KMS-11 (cell line): ENCODE measurements around the gene C5AR1.
"Not testable (repeated sequence)": the region's sequence is repeated elsewhere in the genome, so short reads cannot be mapped to it uniquely, and the experiment has no call there.

Experiments used
- H2AFZ ChIP-seq: fragments of 200-600 bp; sonication (generic); 2 replicates; pipeline ENCODE4 v1.6.1; 2016; ENCODE audit warnings: antibody characterized with exemption, mixed run types, low read depth
- H3K27ac ChIP-seq: fragments of 200-600 bp; sonication (generic); 2 replicates; pipeline ENCODE4 v1.6.1; 2016; ENCODE audit warnings: mild to moderate bottlenecking, mixed run types
- H3K27me3 ChIP-seq: fragments of 200-600 bp; sonication (generic); 2 replicates; pipeline ENCODE4 v1.6.1; 2017; ENCODE audit warnings: mild to moderate bottlenecking, low read depth, mixed run types, moderate library complexity; ENCODE audit not compliant: insufficient read depth
- H3K36me3 ChIP-seq: fragments of 200-600 bp; sonication (generic); 2 replicates; pipeline ENCODE4 v1.6.1; 2017; ENCODE audit warnings: mild to moderate bottlenecking, mixed run types; ENCODE audit not compliant: insufficient read depth
- H3K4me1 ChIP-seq: fragments of 200-600 bp; sonication (generic); 2 replicates; pipeline ENCODE4 v1.6.1; 2016; ENCODE audit warnings: mild to moderate bottlenecking, low read depth, mixed run types; ENCODE audit not compliant: poor library complexity, severe bottlenecking
- H3K4me2 ChIP-seq: fragments of 200-600 bp; sonication (generic); 2 replicates; pipeline ENCODE4 v1.7.0; 2016; ENCODE audit warnings: mild to moderate bottlenecking, mixed run types
- H3K4me3 ChIP-seq: fragments of 200-600 bp; sonication (generic); IDR thresholded peaks from 2 replicates; pipeline ENCODE4 v1.6.1; 2017; ENCODE audit warnings: low read depth, low read length, mixed read lengths; ENCODE audit not compliant: insufficient read depth
- H3K79me2 ChIP-seq: fragments of 200-600 bp; sonication (generic); 2 replicates; pipeline ENCODE4 v1.6.1; 2016; ENCODE audit warnings: low read depth, mixed run types; ENCODE audit not compliant: insufficient read depth
- H3K9ac ChIP-seq: fragments of 200-600 bp; sonication (generic); 2 replicates; pipeline ENCODE4 v1.6.1; 2016; ENCODE audit warnings: mild to moderate bottlenecking, mixed run types
- H4K20me1 ChIP-seq: fragments of 200-600 bp; sonication (generic); 2 replicates; pipeline ENCODE4 v1.6.1; 2016; ENCODE audit warnings: mild to moderate bottlenecking, mixed run types; ENCODE audit not compliant: insufficient read depth
- TF ChIP-seq, protein P1 (sequence below): fragments of 200-600 bp; sonication (generic); conservative IDR thresholded peaks from 2 replicates; pipeline ENCODE4 v1.6.1; 2017; ENCODE audit warnings: low read depth, mild to moderate bottlenecking, antibody characterized with exemption, low read length, moderate library complexity, mixed read lengths

C5AR1 gene

DNA sequence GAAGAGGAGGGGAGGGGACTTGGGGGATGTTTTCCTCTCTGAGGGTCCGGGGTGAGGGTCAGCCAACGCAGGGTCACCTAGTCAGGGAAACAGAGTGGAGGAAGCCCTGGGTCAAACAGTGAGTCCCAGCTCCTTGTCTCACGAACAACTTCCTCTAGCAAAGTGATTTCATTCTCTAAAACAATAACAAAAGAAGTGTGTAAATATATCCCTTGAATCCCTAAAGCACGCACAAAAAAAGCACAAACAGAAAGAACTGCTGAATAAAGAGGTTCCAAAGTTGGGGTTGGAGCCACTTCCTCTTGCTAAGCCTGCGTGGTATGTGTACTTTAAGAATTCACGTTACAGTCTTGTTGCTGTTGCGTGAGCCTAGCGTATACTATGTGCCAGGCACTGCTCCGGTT is 20.8 kb downstream of the C5AR1 start:
- no peaks in the 10 kb centered on the region for H4K20me1 ChIP-seq
- no peak overlapping the region for H3K27ac ChIP-seq
- peaks cover 48% of the 10 kb centered on the region for H3K27me3 ChIP-seq
- no peak overlapping the region for H3K9ac ChIP-seq
- no peaks in the 10 kb centered on the region for H3K79me2 ChIP-seq
- H3K4me1 ChIP-seq, result no peaks in the 10 kb centered on the region
- no peak overlapping the region for H3K4me3 ChIP-seq
- H3K36me3 ChIP-seq, result no peaks in the 10 kb centered on the region
- TF ChIP-seq, protein P1, sequence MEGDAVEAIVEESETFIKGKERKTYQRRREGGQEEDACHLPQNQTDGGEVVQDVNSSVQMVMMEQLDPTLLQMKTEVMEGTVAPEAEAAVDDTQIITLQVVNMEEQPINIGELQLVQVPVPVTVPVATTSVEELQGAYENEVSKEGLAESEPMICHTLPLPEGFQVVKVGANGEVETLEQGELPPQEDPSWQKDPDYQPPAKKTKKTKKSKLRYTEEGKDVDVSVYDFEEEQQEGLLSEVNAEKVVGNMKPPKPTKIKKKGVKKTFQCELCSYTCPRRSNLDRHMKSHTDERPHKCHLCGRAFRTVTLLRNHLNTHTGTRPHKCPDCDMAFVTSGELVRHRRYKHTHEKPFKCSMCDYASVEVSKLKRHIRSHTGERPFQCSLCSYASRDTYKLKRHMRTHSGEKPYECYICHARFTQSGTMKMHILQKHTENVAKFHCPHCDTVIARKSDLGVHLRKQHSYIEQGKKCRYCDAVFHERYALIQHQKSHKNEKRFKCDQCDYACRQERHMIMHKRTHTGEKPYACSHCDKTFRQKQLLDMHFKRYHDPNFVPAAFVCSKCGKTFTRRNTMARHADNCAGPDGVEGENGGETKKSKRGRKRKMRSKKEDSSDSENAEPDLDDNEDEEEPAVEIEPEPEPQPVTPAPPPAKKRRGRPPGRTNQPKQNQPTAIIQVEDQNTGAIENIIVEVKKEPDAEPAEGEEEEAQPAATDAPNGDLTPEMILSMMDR, result no peak
- no peak overlapping the region for H2AFZ ChIP-seq
- H3K4me2 ChIP-seq, result no peak overlapping the region

DNA sequence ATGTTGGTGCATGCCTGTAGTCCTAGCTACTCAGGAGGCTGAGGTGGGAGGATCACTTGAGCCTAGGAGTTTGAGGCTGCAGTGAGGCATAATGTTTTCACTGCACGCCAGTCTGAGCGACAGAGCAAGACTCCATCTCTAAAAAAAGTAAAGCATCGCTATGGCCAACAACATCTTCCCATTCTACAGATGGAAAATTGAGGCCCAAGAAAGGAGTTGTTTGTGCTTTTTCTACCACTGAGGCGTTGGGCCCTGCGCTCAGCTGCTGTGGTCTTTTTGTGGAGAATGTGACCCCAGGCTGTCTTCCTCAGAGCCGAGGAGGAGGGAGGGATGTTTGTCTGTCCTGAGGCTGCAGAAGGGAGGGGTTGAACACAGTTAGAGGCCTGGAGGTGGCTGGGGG is 21.8 kb downstream of the C5AR1 start:
- Histone ChIP-seq H3K27ac (no peak overlapping the region), H3K9ac (no peak overlapping the region), H4K20me1 (no peaks in the 10 kb centered on the region), H3K79me2 (no peaks in the 10 kb centered on the region), H3K4me1 (no peaks in the 10 kb centered on the region), H3K4me2 (no peak overlapping the region), H3K36me3 (no peaks in the 10 kb centered on the region), H3K4me3 (no peak overlapping the region), H2AFZ (no peak overlapping the region), H3K27me3 (peaks cover 43% of the 10 kb centered on the region)
- TF ChIP-seq, protein P1, result no peak

DNA sequence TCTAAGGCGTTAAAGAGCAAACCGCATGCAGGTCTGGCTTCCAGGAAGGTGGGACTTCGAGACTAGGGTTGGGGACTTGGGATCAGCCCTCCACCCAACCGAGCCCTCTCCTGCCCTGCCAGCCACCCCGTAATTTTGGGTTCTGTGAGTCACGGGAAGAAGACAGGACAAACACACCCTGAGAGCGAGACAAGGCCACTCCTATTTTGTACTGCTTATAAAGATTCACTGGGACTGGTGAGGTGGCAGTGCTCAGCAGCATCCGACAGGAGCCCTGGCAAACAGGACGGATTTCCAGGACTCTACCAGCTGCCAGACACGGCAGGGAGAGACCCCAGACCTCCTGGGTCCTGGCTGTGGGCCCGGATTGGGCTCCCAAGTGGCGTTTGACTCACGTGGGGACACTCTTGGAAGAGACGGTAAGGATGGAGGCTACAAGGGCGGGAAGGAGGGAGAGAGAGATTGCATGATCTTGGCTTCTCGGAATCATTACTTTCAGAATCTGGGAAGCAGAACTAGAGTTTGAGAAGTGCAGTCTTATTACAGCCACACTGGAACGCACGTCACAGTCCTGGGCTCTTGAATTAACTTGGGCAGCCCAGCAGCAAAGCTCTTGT is 22.4 kb downstream of the C5AR1 start, which contains the start of gene C5AR2:
Gene C5AR2 (plus strand): TSS at position 245 of the 617 bp plus-strand sequence. CDS start 8,625 bp downstream, outside the sequence.
- H4K20me1 ChIP-seq, result no peaks in the 10 kb centered on the region
- no peak within 1 kb of the TSS for H3K9ac ChIP-seq
- peaks cover 42% of the 10 kb centered on the region for H3K27me3 ChIP-seq
- H3K4me2 ChIP-seq, result no peak within 1 kb of the TSS
- H3K4me1 ChIP-seq, result no peaks in the 10 kb centered on the region
- no peaks in the 10 kb centered on the region for H3K79me2 ChIP-seq
- no peaks in the 10 kb centered on the region for H3K36me3 ChIP-seq
- H2AFZ ChIP-seq, result no peak within 1 kb of the TSS; the same call in 1 of the 2 replicates
- TF ChIP-seq, protein P1, result no peak
- H3K4me3 ChIP-seq, result no peak within 1 kb of the TSS
- H3K27ac ChIP-seq, result no peak within 1 kb of the TSS

DNA sequence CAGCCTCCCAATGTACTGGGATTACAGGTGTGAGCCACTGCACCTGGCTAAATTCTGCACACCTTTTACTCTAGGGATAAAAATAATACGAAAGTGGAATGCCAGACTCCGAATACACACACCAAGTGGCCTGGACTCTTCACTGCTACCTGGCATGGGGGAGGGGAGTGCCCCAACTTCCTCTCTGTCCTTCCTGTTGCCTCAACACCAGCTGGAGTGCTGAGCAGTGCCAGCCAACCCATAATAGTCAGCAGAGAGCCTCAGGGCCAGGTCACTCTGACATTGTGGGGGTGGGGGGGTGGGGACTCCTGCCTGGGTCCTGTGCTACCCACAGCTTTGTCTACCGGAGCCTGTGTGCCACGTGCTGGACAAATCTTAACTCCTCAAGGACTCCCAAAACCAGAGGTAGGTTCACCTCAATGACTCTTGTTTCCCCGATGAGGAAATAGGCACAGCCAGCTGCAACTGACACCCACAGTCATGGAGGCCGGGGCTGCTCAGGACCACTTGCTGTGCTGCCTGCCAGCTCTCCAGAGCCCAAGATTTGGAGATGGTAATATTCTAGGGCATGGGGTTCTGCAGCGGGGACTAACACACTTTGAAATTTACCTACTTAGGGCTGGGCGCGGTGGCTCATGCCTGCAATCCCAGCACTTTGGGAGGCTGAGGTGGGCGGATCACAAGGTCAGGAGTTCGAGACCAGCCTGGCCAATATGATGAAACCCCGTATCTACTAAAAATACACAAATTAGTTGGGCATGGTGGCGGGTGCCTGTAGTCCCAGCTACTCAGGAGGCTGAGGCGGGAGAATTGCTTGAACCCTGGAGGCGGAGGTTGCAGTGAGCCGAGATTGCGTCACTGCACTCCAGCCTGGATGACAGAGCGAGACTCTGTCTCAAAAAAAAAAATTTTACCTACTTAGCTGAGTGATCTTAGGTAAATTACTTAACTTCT is 27.4 kb downstream of the C5AR1 start:
- H3K4me3 ChIP-seq, H3K9ac ChIP-seq, H3K4me2 ChIP-seq, H3K4me1 ChIP-seq, H2AFZ ChIP-seq, H4K20me1 ChIP-seq, H3K36me3 ChIP-seq, H3K27ac ChIP-seq, H3K79me2 ChIP-seq: not testable (repeated sequence)
- peaks cover 23% of the 10 kb centered on the region for H3K27me3 ChIP-seq
